Ectodermal cell (in vitro differentiated cells): ENCODE results near the gene ROBO1.

Source experiments
- H3K27ac ChIP-seq: 2 replicates; pipeline ENCODE4 v1.7.0; 2013; ENCODE audit warnings: mild to moderate bottlenecking, low read depth, low read length; ENCODE audit not compliant: insufficient read depth, poor library complexity, severe bottlenecking
- H3K27me3 ChIP-seq: 2 replicates; pipeline ENCODE4 v1.7.0; 2013; ENCODE audit warnings: mild to moderate bottlenecking, low read length; ENCODE audit not compliant: insufficient read depth, control insufficient read depth, poor library complexity, severe bottlenecking
- H3K36me3 ChIP-seq: one replicate; pipeline ENCODE4 v1.7.0; 2013; ENCODE audit warnings: low read length; ENCODE audit not compliant: control insufficient read depth, insufficient read depth
- H3K4me1 ChIP-seq: one replicate; pipeline ENCODE4 v1.7.0; 2013; ENCODE audit warnings: low read length; ENCODE audit not compliant: control insufficient read depth, insufficient read depth
- H3K4me3 ChIP-seq: 2 replicates; pipeline ENCODE4 v1.7.0; 2013; ENCODE audit warnings: low read depth, low read length, control low read depth; ENCODE audit not compliant: insufficient read depth
- H3K9me3 ChIP-seq: 2 replicates; pipeline ENCODE4 v1.7.0; 2013; ENCODE audit warnings: mild to moderate bottlenecking, low read length, moderate library complexity; ENCODE audit not compliant: control insufficient read depth
- WGBS, 2 experiments: methylation state at CpG; one replicate each; pipeline ENCODE4 v1.1.7; 2013; ENCODE audit warnings: missing lambda C conversion rate in 2 of 2; 5-methylcytosine and 5-hydroxymethylcytosine counted together

ROBO1 gene

GRCh38 chr3:78848392-78849288 lies 919.2 kb downstream of the ROBO1 start:
- Histone ChIP-seq H3K27me3 (no peaks in the 10 kb centered on the region), H3K4me3 (no peak overlapping the region), H3K9me3 (no peaks in the 10 kb centered on the region), H3K4me1 (no peaks in the 10 kb centered on the region), H3K27ac (no peak overlapping the region), H3K36me3 (no peaks in the 10 kb centered on the region)
- 95 to 97% methylated on average over 6 to 7 of the region's 7 CpGs for WGBS, 2 experiments

- Histone ChIP-seq H3K4me3 (no peak overlapping the region), H3K27me3 (no peaks in the 10 kb centered on the region), H3K36me3 (no peaks in the 10 kb centered on the region), H3K27ac (no peak overlapping the region), H3K4me1 (no peaks in the 10 kb centered on the region), H3K9me3 (no peaks in the 10 kb centered on the region)
- WGBS, 2 experiments: no CpG with 5 or more reads among the region's 3 CpGs
Observed at GRCh38 chr3:78847603-78848002, 920.2 kb downstream of the ROBO1 start.

GRCh38 chr3:78847203-78847602 lies 920.6 kb downstream of the ROBO1 start:
- no peaks in the 10 kb centered on the region for H3K4me1 ChIP-seq

GRCh38 chr3:78846718-78847117 lies 921.1 kb downstream of the ROBO1 start:
- 77 to 88% methylated on average over 2 to 3 of the region's 3 CpGs for WGBS, 2 experiments
- H3K4me1 ChIP-seq: no peaks in the 10 kb centered on the region
- H3K36me3 ChIP-seq: no peaks in the 10 kb centered on the region
- no peak overlapping the region for H3K27ac ChIP-seq
- no peaks in the 10 kb centered on the region for H3K9me3 ChIP-seq
- H3K4me3 ChIP-seq: no peak overlapping the region
- no peaks in the 10 kb centered on the region for H3K27me3 ChIP-seq

More at GRCh38 chr3:78847203-78847602, 920.6 kb downstream of the ROBO1 start:
- no peaks in the 10 kb centered on the region for H3K36me3 ChIP-seq
- no peak overlapping the region for H3K27ac ChIP-seq
- WGBS, 2 experiments: 95 to 98% methylated on average over 4 of the region's 4 CpGs
- no peaks in the 10 kb centered on the region for H3K9me3 ChIP-seq
- no peaks in the 10 kb centered on the region for H3K27me3 ChIP-seq
- no peak overlapping the region for H3K4me3 ChIP-seq

GRCh38 chr3:78845605-78846004 lies 922.2 kb downstream of the ROBO1 start:
- H3K27me3 ChIP-seq: no peaks in the 10 kb centered on the region
- H3K4me1 ChIP-seq: no peaks in the 10 kb centered on the region
- no peaks in the 10 kb centered on the region for H3K9me3 ChIP-seq
- 87 to 94% methylated on average over 2 of the region's 3 CpGs for WGBS, 2 experiments
- no peaks in the 10 kb centered on the region for H3K36me3 ChIP-seq
- no peak overlapping the region for H3K4me3 ChIP-seq
- H3K27ac ChIP-seq: no peak overlapping the region

- Histone ChIP-seq H3K27me3 (no peaks in the 10 kb centered on the region), H3K9me3 (no peaks in the 10 kb centered on the region), H3K27ac (no peak overlapping the region), H3K4me1 (no peaks in the 10 kb centered on the region), H3K36me3 (no peaks in the 10 kb centered on the region), H3K4me3 (no peak overlapping the region)
- WGBS, 2 experiments: 89 to 95% methylated on average over 4 of the region's 4 CpGs
Observed at GRCh38 chr3:78844307-78844706, 923.5 kb downstream of the ROBO1 start.

GRCh38 chr3:78839693-78840092 lies 928.1 kb downstream of the ROBO1 start:
- Histone ChIP-seq H3K27ac (no peak overlapping the region), H3K4me3 (no peak overlapping the region), H3K9me3 (no peaks in the 10 kb centered on the region), H3K4me1 (no peaks in the 10 kb centered on the region), H3K36me3 (no peaks in the 10 kb centered on the region), H3K27me3 (no peaks in the 10 kb centered on the region)
- WGBS, 2 experiments: 48 to 53% methylated on average over 3 of the region's 3 CpGs

GRCh38 chr3:78838362-78838761 lies 929.4 kb downstream of the ROBO1 start:
- Histone ChIP-seq H3K27ac (no peak overlapping the region), H3K36me3 (no peaks in the 10 kb centered on the region), H3K4me3 (no peak overlapping the region), H3K27me3 (no peaks in the 10 kb centered on the region), H3K4me1 (no peaks in the 10 kb centered on the region), H3K9me3 (no peaks in the 10 kb centered on the region)
- 82 to 86% methylated on average over 4 of the region's 4 CpGs for WGBS, 2 experiments

GRCh38 chr3:78834910-78835309 lies 932.9 kb downstream of the ROBO1 start:
- Histone ChIP-seq H3K4me3 (no peak overlapping the region), H3K27me3 (no peaks in the 10 kb centered on the region), H3K27ac (no peak overlapping the region), H3K36me3 (no peaks in the 10 kb centered on the region), H3K4me1 (no peaks in the 10 kb centered on the region), H3K9me3 (no peaks in the 10 kb centered on the region)
- 80% methylated on average over 3 of the region's 3 CpGs; no CpG with 5 or more reads in 1 of the 2 experiments for WGBS, 2 experiments

- no peaks in the 10 kb centered on the region for H3K4me1 ChIP-seq
- no peaks in the 10 kb centered on the region for H3K9me3 ChIP-seq
- no peaks in the 10 kb centered on the region for H3K36me3 ChIP-seq
- no peak overlapping the region for H3K27ac ChIP-seq
- no peak overlapping the region for H3K4me3 ChIP-seq
- WGBS, 2 experiments: 95 to 97% methylated on average over 5 of the region's 5 CpGs
- H3K27me3 ChIP-seq: no peaks in the 10 kb centered on the region
Observed at GRCh38 chr3:78832785-78833204, 935.0 kb downstream of the ROBO1 start.
